GM12878 (cell line): ENCODE measurements around the gene CYP24A1. TPM values are rescaled to one million over a fixed set of nuclear protein-coding genes. Genes with fewer than 3 reads are reported as not detected.

ENCODE experiments used
- ATAC-seq: fragments of 200-7000 bp; cut with Tn5 transposase; 3 replicates; pipeline ENCODE4 v1.9.1; 2020; ENCODE audit warnings: mild to moderate bottlenecking, moderate library complexity
- BruUV-seq: library from RNA; stranded (reverse); fragments of 400-500 nt; replicated peaks from 2 replicates; lab custom pipeline; 2021; lab: Mats Ljungman, UMichigan
- CTCF ChIA-PET: fragments of 300-600 bp; sonication (Branson Sonifier 250); formaldehyde crosslinking; extraction: SDS; loops from one replicate; lab custom pipeline; 2021; ENCODE audit warnings: inconsistent platforms; lab: Yijun Ruan, JAX
- POLR2A ChIA-PET: fragments of 350-600 bp; formaldehyde crosslinking; extraction: SDS; loops from one replicate; lab custom pipeline; 2021; ENCODE audit warnings: inconsistent platforms; lab: Charles Lee
- RAD21 ChIA-PET: fragments of 300-600 bp; sonication (Branson Sonifier 250); formaldehyde crosslinking; loops from one replicate; lab custom pipeline; 2023; ENCODE audit warnings: antibody characterized with exemption; ENCODE audit not compliant: unreplicated experiment; lab: Charles Lee
- SMC1A ChIA-PET: fragments of 300-600 bp; sonication (Branson Sonifier 250); formaldehyde crosslinking; loops from one replicate; lab custom pipeline; 2023; ENCODE audit not compliant: unreplicated experiment, uncharacterized antibody; lab: Charles Lee
- DNase-seq: peaks from one replicate; pipeline ENCODE4 v3.0.0-alpha.2; 2011; ENCODE audit warnings: low read depth, low spot score
- FAIRE-seq: peaks from 3 replicates; lab custom pipeline; 2011; peaks lifted over from hg19 to GRCh38; lab: Jason Lieb, UNC
- H2AFZ ChIP-seq: 2 replicates; pipeline ENCODE4 v1.6.0; 2011; ENCODE audit warnings: low read depth, low read length, control low read depth; ENCODE audit not compliant: control insufficient read depth
- H3K27ac ChIP-seq: 2 replicates; pipeline ENCODE4 v1.5.1; 2011; ENCODE audit warnings: control low read depth; ENCODE audit not compliant: control insufficient read depth, insufficient read depth
- H3K27me3 ChIP-seq, 2 experiments: replicated peaks in 1 of 2; 2 replicates each; pipeline versions ENCODE4 v1.6.0 to v1.6.1; 2011; ENCODE audit warnings: low read length in 1 of 2; ENCODE audit not compliant: control insufficient read depth in 2 of 2, insufficient read depth in 2 of 2
- H3K36me3 ChIP-seq, 2 experiments: 2 replicates each; pipeline ENCODE4 v1.5.1; 2011; ENCODE audit warnings: low read length in 1 of 2; ENCODE audit not compliant: control insufficient read depth in 2 of 2, insufficient read depth in 2 of 2
- H3K4me1 ChIP-seq: 2 replicates; pipeline ENCODE4 v1.6.1; 2011; ENCODE audit warnings: mild to moderate bottlenecking, low read length, moderate library complexity, mixed read lengths; ENCODE audit not compliant: control insufficient read depth, insufficient read depth
- H3K4me2 ChIP-seq: 2 replicates; pipeline ENCODE4 v1.6.0; 2011; ENCODE audit warnings: control low read depth; ENCODE audit not compliant: control insufficient read depth, insufficient read depth
- H3K4me3 ChIP-seq: fragments of 200-600 bp; sonication (generic); 2 replicates; pipeline ENCODE4 v1.5.1; 2016
- H3K79me2 ChIP-seq: 2 replicates; pipeline ENCODE4 v1.6.0; 2011; ENCODE audit warnings: low read length; ENCODE audit not compliant: control insufficient read depth, insufficient read depth
- H3K9ac ChIP-seq: 2 replicates; pipeline ENCODE4 v1.8.0; 2011; ENCODE audit warnings: low read length, control low read depth, mixed read lengths; ENCODE audit not compliant: control insufficient read depth, insufficient read depth
- H3K9me3 ChIP-seq: replicated peaks from 3 replicates; pipeline ENCODE4 v1.5.1; 2011; ENCODE audit warnings: mild to moderate bottlenecking, low read length; ENCODE audit not compliant: control insufficient read depth, insufficient read depth
- H4K20me1 ChIP-seq: 2 replicates; pipeline ENCODE4 v1.6.0; 2011; ENCODE audit not compliant: control insufficient read depth, insufficient read depth
- CREB1 ChIP-seq: IDR thresholded peaks from 2 replicates; pipeline ENCODE4 v1.6.1; 2012; ENCODE audit warnings: low read depth, mild to moderate bottlenecking, inconsistent platforms
- ETV6 ChIP-seq, 2 experiments: fragments of 450-650 bp in 1 of 2; IDR thresholded peaks in 1 of 2; conservative IDR thresholded peaks in 1 of 2; 2 replicates each; pipeline ENCODE4 v1.6.1; 2014; ENCODE audit warnings: antibody characterized with exemption in 1 of 2, borderline replicate concordance in 1 of 2, low read depth in 1 of 2, mild to moderate bottlenecking in 1 of 2, moderate library complexity in 1 of 2
- NFXL1 ChIP-seq: fragments of 450-650 bp; IDR thresholded peaks from 2 replicates; pipeline ENCODE4 v1.6.1; 2017; ENCODE audit warnings: antibody characterized with exemption, mild to moderate bottlenecking, borderline replicate concordance
- NFYA ChIP-seq: IDR thresholded peaks from 2 replicates; pipeline ENCODE4 v1.6.1; 2011; ENCODE audit warnings: low read depth, mild to moderate bottlenecking, low read length, improper control_type of control experiment, borderline replicate concordance
- POLR2A ChIP-seq: IDR thresholded peaks from 2 replicates; pipeline ENCODE4 v1.6.1; 2011; ENCODE audit warnings: low read depth, mild to moderate bottlenecking, low read length
- SMC3 ChIP-seq: IDR thresholded peaks from 2 replicates; pipeline ENCODE4 v1.6.1; 2011; ENCODE audit warnings: low read length, improper control_type of control experiment, borderline replicate concordance
- TCF3 ChIP-seq: IDR thresholded peaks from 2 replicates; pipeline ENCODE4 v1.6.1; 2012; ENCODE audit warnings: low read depth, mild to moderate bottlenecking, low read length, borderline replicate concordance; ENCODE audit not compliant: insufficient read depth
- USF1 ChIP-seq: IDR thresholded peaks from 2 replicates; pipeline ENCODE4 v1.6.1; 2011; ENCODE audit warnings: borderline replicate concordance, low read depth, mild to moderate bottlenecking, moderate library complexity, mixed read lengths, low read length; ENCODE audit not compliant: insufficient read depth; ENCODE audit errors: extremely low read length
- ZNF274 ChIP-seq: IDR thresholded peaks from one replicate; pipeline ENCODE4 v1.8.0; 2011; ENCODE audit not compliant: insufficient read length, insufficient read depth
- ZNF384 ChIP-seq: IDR thresholded peaks from 2 replicates; pipeline ENCODE4 v1.6.1; 2012; ENCODE audit warnings: low read depth, mild to moderate bottlenecking, low read length, improper control_type of control experiment, borderline replicate concordance
- WGBS: methylation state at CpG from one replicate; pipeline ENCODE4 v1.1.6; 2016; ENCODE audit warnings: low lambda C conversion rate; ENCODE audit not compliant: insufficient replicate concordance, insufficient coverage; ENCODE audit errors: missing lambda C conversion rate; 5-methylcytosine and 5-hydroxymethylcytosine counted together
- in situ Hi-C: fragments of 300-500 bp; cut with MboI; formaldehyde crosslinking; loops from 9 replicates; pipeline ENCODE4 v1.14.3; 2018; ENCODE audit warnings: mixed read lengths
- intact Hi-C: fragments of 100-400 bp; cut with micrococcal nuclease; formaldehyde crosslinking; loops from one replicate; pipeline ENCODE4 v1.14.2; 2022; ENCODE audit not compliant: unreplicated experiment
- polyA plus RNA-seq, 11 experiments: library from polyadenylated mRNA; depleted of rRNA in 4 of 11; unstranded in 6 of 11; stranded (reverse) in 5 of 11; fragments of >200 nt; fragmentation: Nextera tagmentation in 4 of 11; fragmentation: Illumina TruSeq in 1 of 11; extraction: Ambion mirVana in 4 of 11; extraction: Trizol in 1 of 11; gene quantifications; 1 replicate in 1 of 11; 2 replicates in 10 of 11; pipeline versions ENCODE4 v1.2.1 to v1.2.3, GENCODE V29; 2011 to 2016; ENCODE audit warnings: inconsistent platforms in 2 of 11, missing spikeins in 2 of 11, low read depth in 1 of 11
- total RNA-seq, 4 experiments: library from RNA; depleted of rRNA in 3 of 4; stranded (reverse); fragments of >200 nt in 3 of 4; fragmentation: Illumina TruSeq in 1 of 4; extraction: Trizol in 1 of 4; gene quantifications; 2 replicates each; pipeline versions ENCODE4 v1.2.1 to v1.2.3, GENCODE V29; 2013 to 2021
- TF ChIP-seq, protein P1 (sequence below): fragments of 450-650 bp; IDR thresholded peaks from 2 replicates; pipeline ENCODE4 v1.6.1; 2018; ENCODE audit warnings: mild to moderate bottlenecking, low read depth, moderate library complexity; ENCODE audit not compliant: partially characterized antibody

The CYP24A1 gene
- total and polyA plus RNA-seq, 10 of the 15 experiments (the other 5 are each of a cell fraction or from before 2014, with no cell fraction given) = 0.69 TPM; not detected in 9

DNA sequence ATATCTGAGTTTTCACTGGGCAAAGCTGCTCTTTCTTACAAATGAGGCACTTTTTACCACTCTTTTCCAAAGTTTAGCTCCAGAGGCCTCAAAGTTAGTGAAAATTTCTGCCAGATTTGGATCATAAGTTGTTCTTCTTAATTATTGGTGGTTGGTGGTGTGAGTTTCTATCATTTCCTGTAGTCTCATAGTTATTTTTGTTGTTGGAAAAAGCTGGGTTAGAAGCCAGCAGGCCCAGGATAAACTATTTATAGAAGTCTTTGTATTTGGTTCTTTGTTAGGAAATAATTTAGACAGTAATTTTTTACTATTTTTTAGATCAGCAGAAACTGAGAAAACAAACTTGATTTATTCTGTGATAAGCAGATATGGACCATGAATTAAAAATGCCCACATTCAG lies 44.7 kb upstream of the CYP24A1 start:
- BruUV-seq = no TSS peak
- Histone ChIP-seq H4K20me1 (no peaks in the 10 kb centered on the region), H3K27me3 (no peaks in the 10 kb centered on the region), H3K9me3 (no peaks in the 10 kb centered on the region)
- SMC1A ChIA-PET = interaction anchor here (1.6 to 1.7 kb wide), 2 partner anchors 10 to 428 kb away, joined by 5 to 8 read pairs; partner anchors contain the start of gene PFDN4
- TF ChIP-seq POLR2A (no peak), USF1 (no peak), NFXL1 (peak; percentile 70), SMC3 (no peak), ETV6 (conservative IDR thresholded peaks at IDR 0.05 in 1 of 2, IDR thresholded peaks at IDR 0.05 in 1 of 2; ENCODE audit: borderline replicate concordance in 1 of 2, low read depth in 1 of 2) (peak in 1 of 2 experiments; percentile 85; a peak in 1 of 4 replicates)
- TF ChIP-seq, all 136 proteins: peak for 2
- H3K4me1 ChIP-seq = no peaks in the 10 kb centered on the region
- POLR2A ChIA-PET = no interaction called here
- in situ Hi-C loops (no loop called here), intact Hi-C loops (no loop called here)
- H3K36me3 ChIP-seq = peaks cover 2 to 6% of the 10 kb centered on the region in 2 experiments; a peak in 3 of 4 replicates
- H3K27ac ChIP-seq = no peak overlapping the region
- no peak overlapping the region for H3K4me2 ChIP-seq
- FAIRE-seq (no peak), DNase-seq (no peak), ATAC-seq (no peak)
- H3K4me3 ChIP-seq = no peak overlapping the region
- RAD21 ChIA-PET = no interaction called here
- no peak overlapping the region for H2AFZ ChIP-seq
- no peak overlapping the region for H3K9ac ChIP-seq
- H3K79me2 ChIP-seq = no peaks in the 10 kb centered on the region
- CTCF ChIA-PET = interaction anchor here (1.2 to 3.3 kb wide), 5 partner anchors 10 to 429 kb away, joined by 3 to 15 read pairs (median 6); partner anchors contain the start of gene PFDN4

- ATAC-seq = no peak
Measured at GRCh38 chr20:54217762-54218161, 44.0 kb upstream of the CYP24A1 start.

More at GRCh38 chr20:54217762-54218161, 44.0 kb upstream of the CYP24A1 start:
- intact Hi-C loops (no loop called here), in situ Hi-C loops (no loop called here)
- TF ChIP-seq ZNF274 (no peak), ETV6 (conservative IDR thresholded peaks at IDR 0.05 in 1 of 2, IDR thresholded peaks at IDR 0.05 in 1 of 2; ENCODE audit: borderline replicate concordance in 1 of 2, low read depth in 1 of 2) (peak in 1 of 2 experiments; percentile 83; a peak in 1 of 4 replicates), NFYA (no peak), NFXL1 (0 out of 2 replicates have a peak, but pooled peaks have one; percentile 31), CREB1 (no peak), TCF3 (no peak), ZNF384 (no peak)
- TF ChIP-seq, protein P1, sequence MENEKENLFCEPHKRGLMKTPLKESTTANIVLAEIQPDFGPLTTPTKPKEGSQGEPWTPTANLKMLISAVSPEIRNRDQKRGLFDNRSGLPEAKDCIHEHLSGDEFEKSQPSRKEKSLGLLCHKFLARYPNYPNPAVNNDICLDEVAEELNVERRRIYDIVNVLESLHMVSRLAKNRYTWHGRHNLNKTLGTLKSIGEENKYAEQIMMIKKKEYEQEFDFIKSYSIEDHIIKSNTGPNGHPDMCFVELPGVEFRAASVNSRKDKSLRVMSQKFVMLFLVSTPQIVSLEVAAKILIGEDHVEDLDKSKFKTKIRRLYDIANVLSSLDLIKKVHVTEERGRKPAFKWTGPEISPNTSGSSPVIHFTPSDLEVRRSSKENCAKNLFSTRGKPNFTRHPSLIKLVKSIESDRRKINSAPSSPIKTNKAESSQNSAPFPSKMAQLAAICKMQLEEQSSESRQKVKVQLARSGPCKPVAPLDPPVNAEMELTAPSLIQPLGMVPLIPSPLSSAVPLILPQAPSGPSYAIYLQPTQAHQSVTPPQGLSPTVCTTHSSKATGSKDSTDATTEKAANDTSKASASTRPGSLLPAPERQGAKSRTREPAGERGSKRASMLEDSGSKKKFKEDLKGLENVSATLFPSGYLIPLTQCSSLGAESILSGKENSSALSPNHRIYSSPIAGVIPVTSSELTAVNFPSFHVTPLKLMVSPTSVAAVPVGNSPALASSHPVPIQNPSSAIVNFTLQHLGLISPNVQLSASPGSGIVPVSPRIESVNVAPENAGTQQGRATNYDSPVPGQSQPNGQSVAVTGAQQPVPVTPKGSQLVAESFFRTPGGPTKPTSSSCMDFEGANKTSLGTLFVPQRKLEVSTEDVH = no peak
- no peaks in the 10 kb centered on the region for H3K9me3 ChIP-seq
- FAIRE-seq = no peak
- 97% methylated on average over 7 of the region's 7 CpGs for WGBS
- ChIA-PET CTCF (interaction anchor here (3.3 kb wide), 1 partner anchor 10 kb away, joined by 14 read pairs; the partner anchor contains the start of gene PFDN4), RAD21 (no interaction called here), SMC1A (no interaction called here), POLR2A (no interaction called here)
- H2AFZ ChIP-seq = no peak overlapping the region
- no peaks in the 10 kb centered on the region for H4K20me1 ChIP-seq
- no peak overlapping the region for H3K27ac ChIP-seq
- H3K4me3 ChIP-seq = no peak overlapping the region
- H3K27me3 ChIP-seq = no peaks in the 10 kb centered on the region
- H3K9ac ChIP-seq = no peak overlapping the region
- H3K36me3 ChIP-seq = peaks cover 2 to 6% of the 10 kb centered on the region in 2 experiments; a peak in 3 of 4 replicates
- H3K79me2 ChIP-seq = no peaks in the 10 kb centered on the region; the same call in 1 of the 2 replicates
- H3K4me1 ChIP-seq = no peaks in the 10 kb centered on the region
- no TSS peak for BruUV-seq
- no peak overlapping the region for H3K4me2 ChIP-seq
- DNase-seq = no peak
